WTC11 (cell line): ENCODE data around the gene TMEM81. TPM values are rescaled to one million over a fixed set of nuclear protein-coding genes. Genes with fewer than 3 reads are reported as not detected.

Source experiments
- ATAC-seq: fragments of 200-7000 bp; cut with Tn5 transposase; 2 replicates; pipeline ENCODE4 v1.10.0; 2021; ENCODE audit warnings: mild to moderate bottlenecking, moderate library complexity
- CTCF ChIA-PET: fragments of 300-600 bp; sonication (Branson Sonifier 250); formaldehyde crosslinking; loops from one replicate; lab custom pipeline; 2021; ENCODE audit warnings: antibody characterized with exemption; lab: Charles Lee
- POLR2A ChIA-PET: fragments of 350-600 bp; sonication (Branson Sonifier 250); formaldehyde crosslinking; loops from one replicate; lab custom pipeline; 2021; ENCODE audit warnings: antibody characterized with exemption; lab: Charles Lee
- DNase-seq: peaks from one replicate; pipeline ENCODE4 v3.0.0; 2021; ENCODE audit warnings: low spot score
- H3K27ac Mint-ChIP-seq: 2 replicates; pipeline ENCODE4 v1.8.0; 2021; ENCODE audit warnings: mixed read lengths
- H3K27me3 Mint-ChIP-seq: 2 replicates; pipeline ENCODE4 v1.8.0; 2021; ENCODE audit warnings: low read depth, mild to moderate bottlenecking, moderate library complexity, mixed read lengths
- H3K36me3 Mint-ChIP-seq: 2 replicates; pipeline ENCODE4 v1.8.0; 2021; ENCODE audit warnings: mixed read lengths
- H3K4me1 Mint-ChIP-seq: 2 replicates; pipeline ENCODE4 v1.8.0; 2022; ENCODE audit warnings: mixed read lengths
- H3K4me3 Mint-ChIP-seq: 2 replicates; pipeline ENCODE4 v1.8.0; 2021; ENCODE audit warnings: mild to moderate bottlenecking, moderate library complexity, mixed read lengths
- H3K9me3 Mint-ChIP-seq: 2 replicates; pipeline ENCODE4 v1.8.0; 2021; ENCODE audit warnings: mixed read lengths
- ATF1 ChIP-seq: sonication (generic); formaldehyde crosslinking; IDR thresholded peaks from 2 replicates; pipeline ENCODE4 v1.8.1; 2023; ENCODE audit warnings: mild to moderate bottlenecking, moderate library complexity, missing genetic modification reagents
- CDX4 ChIP-seq: fragments of 250-450 bp; sonication (Bioruptor Pico); IDR thresholded peaks from 2 replicates; pipeline ENCODE4 v1.9.0; 2021; ENCODE audit warnings: moderate library complexity, mild to moderate bottlenecking, inconsistent platforms, borderline replicate concordance
- E2F1 ChIP-seq: sonication (generic); formaldehyde crosslinking; IDR thresholded peaks from 2 replicates; pipeline ENCODE4 v1.8.0; 2022; ENCODE audit warnings: mild to moderate bottlenecking, missing genetic modification reagents
- ELF4 ChIP-seq: sonication (generic); formaldehyde crosslinking; IDR thresholded peaks from 2 replicates; pipeline ENCODE4 v1.8.1; 2022; ENCODE audit warnings: low read depth, mild to moderate bottlenecking, moderate library complexity, missing genetic modification reagents
- ERG ChIP-seq: fragments of 250-450 bp; sonication (Bioruptor Pico); IDR thresholded peaks from 2 replicates; pipeline ENCODE4 v1.8.0; 2021; ENCODE audit warnings: mild to moderate bottlenecking
- ESRRA ChIP-seq: sonication (generic); formaldehyde crosslinking; IDR thresholded peaks from 2 replicates; pipeline ENCODE4 v1.8.1; 2022; ENCODE audit warnings: mild to moderate bottlenecking, missing genetic modification reagents, borderline replicate concordance
- GRHL2 ChIP-seq: fragments of 250-450 bp; sonication (Bioruptor Pico); IDR thresholded peaks from 2 replicates; pipeline ENCODE4 v1.8.0; 2022; ENCODE audit warnings: mild to moderate bottlenecking, moderate library complexity; ENCODE audit not compliant: insufficient replicate concordance, severe bottlenecking
- HMGXB4 ChIP-seq: sonication (generic); formaldehyde crosslinking; IDR thresholded peaks from 2 replicates; pipeline ENCODE4 v1.8.1; 2023; ENCODE audit warnings: mild to moderate bottlenecking, moderate library complexity, missing genetic modification reagents
- JUN ChIP-seq: sonication (generic); formaldehyde crosslinking; IDR thresholded peaks from 2 replicates; pipeline ENCODE4 v1.8.0; 2023; ENCODE audit warnings: mild to moderate bottlenecking, missing genetic modification reagents
- MXD4 ChIP-seq: fragments of 250-450 bp; sonication (Bioruptor Pico); IDR thresholded peaks from 2 replicates; pipeline ENCODE4 v1.8.0; 2021; ENCODE audit warnings: mild to moderate bottlenecking, moderate library complexity, borderline replicate concordance
- PREB ChIP-seq: sonication (generic); formaldehyde crosslinking; IDR thresholded peaks from 2 replicates; pipeline ENCODE4 v1.8.1; 2022; ENCODE audit warnings: mild to moderate bottlenecking, missing genetic modification reagents, moderate library complexity, borderline replicate concordance
- PRRX2 ChIP-seq: fragments of 250-450 bp; sonication (Bioruptor Pico); IDR thresholded peaks from 2 replicates; pipeline ENCODE4 v1.8.0; 2021; ENCODE audit warnings: mild to moderate bottlenecking
- RORB ChIP-seq: fragments of 250-450 bp; sonication (Bioruptor Pico); IDR thresholded peaks from 2 replicates; pipeline ENCODE4 v1.9.0; 2021; ENCODE audit warnings: mild to moderate bottlenecking
- STAT6 ChIP-seq: sonication (generic); formaldehyde crosslinking; conservative IDR thresholded peaks from 2 replicates; pipeline ENCODE4 v1.8.1; 2023; ENCODE audit warnings: mild to moderate bottlenecking, low read depth, missing genetic modification reagents, moderate library complexity
- TCF7 ChIP-seq: sonication (generic); formaldehyde crosslinking; IDR thresholded peaks from 2 replicates; pipeline ENCODE4 v1.8.0; 2022; ENCODE audit warnings: mild to moderate bottlenecking, low read depth, missing genetic modification reagents, moderate library complexity
- USF1 ChIP-seq: sonication (generic); formaldehyde crosslinking; IDR thresholded peaks from 2 replicates; pipeline ENCODE4 v1.8.0; 2022; ENCODE audit warnings: mild to moderate bottlenecking, missing genetic modification reagents
- ZMAT4 ChIP-seq: fragments of 250-450 bp; sonication (Bioruptor Pico); IDR thresholded peaks from 2 replicates; pipeline ENCODE4 v1.9.0; 2021; ENCODE audit warnings: mild to moderate bottlenecking
- ZNF281 ChIP-seq: sonication (generic); formaldehyde crosslinking; IDR thresholded peaks from 2 replicates; pipeline ENCODE4 v1.8.0; 2023; ENCODE audit warnings: mild to moderate bottlenecking, missing genetic modification reagents
- ZNF512 ChIP-seq: sonication (generic); formaldehyde crosslinking; IDR thresholded peaks from 2 replicates; pipeline ENCODE4 v1.8.1; 2022; ENCODE audit warnings: missing genetic modification reagents, borderline replicate concordance
- total RNA-seq: library from RNA; stranded (reverse); gene quantifications from 3 replicates; pipeline ENCODE4 v1.2.3, GENCODE V29; 2021

TMEM81 gene
- total RNA-seq, 1 experiment from 2014 or later = 7.5 TPM

- TF ChIP-seq ZNF512 (CRISPR knock-in tag) = no peak
- no peak for TF ChIP-seq JUN (CRISPR knock-in tag)
- TF ChIP-seq ZMAT4 = no peak
- TF ChIP-seq ATF1 (CRISPR knock-in tag) = no peak
- no peak for TF ChIP-seq TCF7
- no peak for TF ChIP-seq ERG (CRISPR knock-in tag)
- no peak for TF ChIP-seq ELF4 (CRISPR knock-in tag)
- no peak for TF ChIP-seq HMGXB4
- TF ChIP-seq ESRRA (CRISPR knock-in tag) = no peak
- no peak for TF ChIP-seq PRRX2 (CRISPR knock-in tag)
Observed at GRCh38 chr1:205065666-205066065, 18.6 kb downstream of the TMEM81 start (continued).

- ChIA-PET POLR2A (no interaction called here), CTCF (interaction anchor here (2.1 to 4.7 kb wide), 2 partner anchors 69 to 75 kb away, joined by 57 to 648 read pairs; no protein-coding TSS in a partner anchor)
- DNase-seq (no peak), ATAC-seq (no peak)
- no peaks in the 10 kb centered on the region for H3K9me3 Mint-ChIP-seq
- H3K4me1 Mint-ChIP-seq = peaks cover 9% of the 10 kb centered on the region; the same call in 1 of the 2 replicates
- no peaks in the 10 kb centered on the region for H3K36me3 Mint-ChIP-seq
- H3K4me3 Mint-ChIP-seq = no peak overlapping the region
- H3K27ac Mint-ChIP-seq = no peak overlapping the region
- H3K27me3 Mint-ChIP-seq = no peaks in the 10 kb centered on the region
- TF ChIP-seq USF1 (no peak), E2F1 (CRISPR knock-in tag) (no peak), CDX4 (no peak), MXD4 (CRISPR knock-in tag) (no peak), RORB (CRISPR knock-in tag) (no peak), STAT6 (no peak), PRRX2 (CRISPR knock-in tag) (no peak), ZNF281 (CRISPR knock-in tag) (no peak), GRHL2 (CRISPR knock-in tag) (no peak), PREB (CRISPR knock-in tag) (no peak)
Observed at GRCh38 chr1:205064741-205065316, 19.4 kb downstream of the TMEM81 start.
